OCI-LY7 (cell line): Measurements from ENCODE around the gene CLCA4.

Source experiments
- CTCF ChIP-seq: fragments of 200-600 bp; sonication (generic); conservative IDR thresholded peaks from 2 replicates; pipeline ENCODE4 v1.5.1; 2014; ENCODE audit warnings: mild to moderate bottlenecking, antibody characterized with exemption, low read length, moderate library complexity, mixed read lengths
- EZH2phosphoT487 ChIP-seq: fragments of 200-600 bp; sonication (generic); IDR thresholded peaks from 2 replicates; pipeline ENCODE4 v1.6.1; 2018; ENCODE audit warnings: low read depth, borderline replicate concordance, mild to moderate bottlenecking, mixed run types, antibody characterized with exemption, low read length, moderate library complexity, mixed read lengths

GRCh38 chr1:86567878-86568277, 21.0 kb downstream of the CLCA4 start:
- TF ChIP-seq CTCF (no peak), EZH2phosphoT487 (no peak)
